ENCODE results near the gene ADGRV1.

Gene ADGRV1

GRCh38 chr5:91118354-91118753 is 559.8 kb downstream of the ADGRV1 start:
- CTCF ChIA-PET, result no interaction called here
- no peaks in the 10 kb centered on the region for H3K36me3 ChIP-seq (ENCODE audit: control insufficient read depth in 2 of 2, insufficient read depth in 1 of 2, low read length in 2 of 2)
- POLR2A ChIA-PET, result no interaction called here
- no peak overlapping the region for H3K4me3 ChIP-seq (ENCODE audit: low read depth, low read length)
- H3K4me1 ChIP-seq (ENCODE audit: control insufficient read depth, insufficient read depth, low read length), result no peaks in the 10 kb centered on the region
- no peaks in the 10 kb centered on the region for H3K9me3 ChIP-seq (ENCODE audit: control insufficient read depth, insufficient read depth, low read depth, low read length)
- TF ChIP-seq ZNF274 (IDR thresholded peaks at IDR 0.05; ENCODE audit: low read length), result no peak
- no peak for TF ChIP-seq ZNF274 (tag by site-specific recombination; IDR thresholded peaks at IDR 0.05; ENCODE audit: borderline replicate concordance)
- no peak for TF ChIP-seq ZIC2 (tag by site-specific recombination; IDR thresholded peaks at IDR 0.05)
- no peak for TF ChIP-seq ZNF366 (tag by site-specific recombination; conservative IDR thresholded peaks at IDR 0.05)
- TF ChIP-seq ZNF155 (tag by site-specific recombination; IDR thresholded peaks at IDR 0.05), result no peak
- no peak overlapping the region for H3K27ac ChIP-seq (ENCODE audit: extremely low read depth, low read depth, low read length)

DNA sequence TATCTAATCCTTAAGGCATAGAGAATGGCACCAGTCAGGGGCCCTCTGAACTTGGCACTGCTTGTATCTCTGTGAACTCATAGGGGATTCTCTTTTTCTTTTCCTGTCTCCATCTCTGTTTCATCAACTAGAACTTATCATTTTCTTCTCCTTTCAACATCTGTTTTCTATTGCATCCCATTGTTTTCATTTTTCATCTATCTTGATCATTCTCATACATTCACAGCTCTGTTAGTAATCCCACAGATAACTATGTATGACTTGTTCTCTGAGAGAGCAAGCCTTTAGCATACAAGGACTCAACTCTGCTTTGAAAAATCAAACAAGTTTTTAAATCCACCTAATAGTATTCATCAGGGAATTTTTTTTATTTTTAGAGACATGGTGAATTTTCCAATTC is 560.2 kb downstream of the ADGRV1 start:
- ChIA-PET CTCF (interaction anchor here (1.0 kb wide), 1 partner anchor 411 kb away, joined by 3 read pairs; no protein-coding TSS in a partner anchor), POLR2A (no interaction called here)
- Histone ChIP-seq H3K36me3 (ENCODE audit: control insufficient read depth in 2 of 2, insufficient read depth in 1 of 2, low read length in 2 of 2) (no peaks in the 10 kb centered on the region), H3K9me3 (ENCODE audit: control insufficient read depth, insufficient read depth, low read depth, low read length) (no peaks in the 10 kb centered on the region), H3K4me1 (ENCODE audit: control insufficient read depth, insufficient read depth, low read length) (no peaks in the 10 kb centered on the region), H3K4me3 (ENCODE audit: low read depth, low read length) (no peak overlapping the region), H3K27ac (ENCODE audit: extremely low read depth, low read depth, low read length) (no peak overlapping the region)
- TF ChIP-seq, protein P1, sequence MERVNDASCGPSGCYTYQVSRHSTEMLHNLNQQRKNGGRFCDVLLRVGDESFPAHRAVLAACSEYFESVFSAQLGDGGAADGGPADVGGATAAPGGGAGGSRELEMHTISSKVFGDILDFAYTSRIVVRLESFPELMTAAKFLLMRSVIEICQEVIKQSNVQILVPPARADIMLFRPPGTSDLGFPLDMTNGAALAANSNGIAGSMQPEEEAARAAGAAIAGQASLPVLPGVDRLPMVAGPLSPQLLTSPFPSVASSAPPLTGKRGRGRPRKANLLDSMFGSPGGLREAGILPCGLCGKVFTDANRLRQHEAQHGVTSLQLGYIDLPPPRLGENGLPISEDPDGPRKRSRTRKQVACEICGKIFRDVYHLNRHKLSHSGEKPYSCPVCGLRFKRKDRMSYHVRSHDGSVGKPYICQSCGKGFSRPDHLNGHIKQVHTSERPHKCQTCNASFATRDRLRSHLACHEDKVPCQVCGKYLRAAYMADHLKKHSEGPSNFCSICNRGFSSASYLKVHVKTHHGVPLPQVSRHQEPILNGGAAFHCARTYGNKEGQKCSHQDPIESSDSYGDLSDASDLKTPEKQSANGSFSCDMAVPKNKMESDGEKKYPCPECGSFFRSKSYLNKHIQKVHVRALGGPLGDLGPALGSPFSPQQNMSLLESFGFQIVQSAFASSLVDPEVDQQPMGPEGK (tag by site-specific recombination; IDR thresholded peaks at IDR 0.05), result no peak
- TF ChIP-seq ZNF837 (tag by site-specific recombination; IDR thresholded peaks at IDR 0.05) (no peak), ZNF391 (tag by site-specific recombination; IDR thresholded peaks at IDR 0.05; ENCODE audit: borderline replicate concordance, low read depth) (no peak), ZNF140 (tag by site-specific recombination; IDR thresholded peaks at IDR 0.05) (no peak), ZBTB8A (tag by site-specific recombination; IDR thresholded peaks at IDR 0.05) (no peak), KLF1 (tag by site-specific recombination; IDR thresholded peaks at IDR 0.05) (no peak), ZSCAN5A (tag by site-specific recombination; IDR thresholded peaks at IDR 0.05) (no peak), ZNF366 (tag by site-specific recombination; conservative IDR thresholded peaks at IDR 0.05) (no peak), ZSCAN23 (tag by site-specific recombination; IDR thresholded peaks at IDR 0.05) (no peak), CTCF (tag by site-specific recombination; IDR thresholded peaks at IDR 0.05) (no peak), GLIS1 (tag by site-specific recombination; IDR thresholded peaks at IDR 0.05) (no peak), ZNF747 (tag by site-specific recombination; IDR thresholded peaks at IDR 0.05) (no peak), PRDM10 (tag by site-specific recombination; IDR thresholded peaks at IDR 0.05) (no peak), ZNF114 (tag by site-specific recombination; IDR thresholded peaks at IDR 0.05) (no peak)
